ENCODE measurements around the gene ULK1.
"Not testable (repeated sequence)": the region's sequence is repeated elsewhere in the genome, so short reads cannot be mapped to it uniquely, and the experiment has no call there.

GRCh38 chr12:131961328-131961727 lies 66.9 kb downstream of the ULK1 start:
- not testable (repeated sequence) for TF ChIP-seq CTCF (IDR thresholded peaks at IDR 0.05; ENCODE audit: low read depth, low read length, poor library complexity, severe bottlenecking); EZH2phosphoT487 (IDR thresholded peaks at IDR 0.05; ENCODE audit: borderline replicate concordance, low read length)
